HepG2 (cell line): ENCODE measurements around the gene CTU2. TPM values are rescaled to one million over a fixed set of nuclear protein-coding genes. Genes with fewer than 3 reads are reported as not detected.

Experiments used
- IKZF4 ChIP-seq: sonication (generic); formaldehyde crosslinking; IDR thresholded peaks from 2 replicates; pipeline ENCODE4 v1.5.1; 2020; ENCODE audit warnings: borderline replicate concordance, mild to moderate bottlenecking, low read depth, missing genetic modification reagents; ENCODE audit errors: not compliant biosample characterization
- KLF13 ChIP-seq: sonication (generic); formaldehyde crosslinking; IDR thresholded peaks from 2 replicates; pipeline ENCODE4 v1.4.0; 2020; ENCODE audit warnings: mild to moderate bottlenecking, missing genetic modification reagents
- MTERF4 ChIP-seq: sonication (generic); formaldehyde crosslinking; IDR thresholded peaks from 2 replicates; pipeline ENCODE4 v1.8.0; 2023; ENCODE audit warnings: mild to moderate bottlenecking, missing genetic modification reagents
- PHF8 ChIP-seq: sonication (generic); formaldehyde crosslinking; IDR thresholded peaks from 2 replicates; pipeline ENCODE4 v1.5.0; 2020; ENCODE audit warnings: missing genetic modification reagents
- SRSF1 ChIP-seq: fragments of 200-400 bp; formaldehyde crosslinking; optimal IDR thresholded peaks from 2 replicates; pipeline ENCODE3; 2017; ENCODE audit warnings: mild to moderate bottlenecking, low read depth, low read length, moderate library complexity
- ZNF280B ChIP-seq: sonication (generic); formaldehyde crosslinking; IDR thresholded peaks from 2 replicates; pipeline ENCODE4 v1.5.0; 2020; ENCODE audit warnings: missing genetic modification reagents, mild to moderate bottlenecking, borderline replicate concordance
- ZNF496 ChIP-seq: sonication (generic); formaldehyde crosslinking; IDR thresholded peaks from 2 replicates; pipeline ENCODE4 v1.8.1; 2023; ENCODE audit warnings: mild to moderate bottlenecking, moderate library complexity, missing genetic modification reagents; ENCODE audit not compliant: insufficient replicate concordance
- ZNF501 ChIP-seq: sonication (generic); formaldehyde crosslinking; IDR thresholded peaks from 2 replicates; pipeline ENCODE4 v1.5.1; 2020; ENCODE audit warnings: mild to moderate bottlenecking, moderate library complexity, missing genetic modification reagents
- ZNF530 ChIP-seq: sonication (generic); formaldehyde crosslinking; IDR thresholded peaks from 2 replicates; pipeline ENCODE4 v1.5.0; 2020; ENCODE audit warnings: low read depth, mild to moderate bottlenecking, missing genetic modification reagents
- ZNF564 ChIP-seq: sonication (generic); formaldehyde crosslinking; IDR thresholded peaks from 2 replicates; pipeline ENCODE4 v1.8.1; 2023; ENCODE audit warnings: mild to moderate bottlenecking, missing genetic modification reagents
- ZNF644 ChIP-seq: IDR thresholded peaks from 2 replicates; pipeline ENCODE4 v1.6.1; 2016; ENCODE audit warnings: low read depth
- ZNF670 ChIP-seq: sonication (generic); formaldehyde crosslinking; IDR thresholded peaks from 2 replicates; pipeline ENCODE4 v1.8.0; 2022; ENCODE audit warnings: mild to moderate bottlenecking, missing genetic modification reagents, borderline replicate concordance
- ZNF746 ChIP-seq: sonication (generic); formaldehyde crosslinking; IDR thresholded peaks from 2 replicates; pipeline ENCODE4 v1.8.0; 2022; ENCODE audit warnings: mild to moderate bottlenecking, missing genetic modification reagents
- ZNF878 ChIP-seq: sonication (generic); formaldehyde crosslinking; IDR thresholded peaks from 2 replicates; pipeline ENCODE4 v1.8.1; 2023; ENCODE audit warnings: mild to moderate bottlenecking, missing genetic modification reagents, moderate library complexity
- polyA plus RNA-seq, 8 experiments: library from polyadenylated mRNA; depleted of rRNA in 3 of 8; stranded (reverse) in 7 of 8; unstranded in 1 of 8; fragments of >200 nt; fragmentation: Illumina TruSeq in 4 of 8; extraction: Trizol in 4 of 8; gene quantifications; 2 replicates each; pipeline versions ENCODE4 v1.2.1 to v1.2.3, GENCODE V29; 2011 to 2016; ENCODE audit warnings: low read depth in 4 of 8, missing spikeins in 1 of 8, mixed read lengths in 1 of 8; ENCODE audit not compliant: insufficient read depth in 1 of 8
- total RNA-seq, 5 experiments: library from RNA; depleted of rRNA; stranded (reverse); fragments of >200 nt; fragmentation: Illumina TruSeq; extraction: Trizol; gene quantifications; 2 replicates each; pipeline ENCODE4 v1.2.3, GENCODE V29; 2016; ENCODE audit warnings: low read depth in 1 of 5

Gene CTU2
- total and polyA plus RNA-seq, 2 of the 13 experiments (the other 11 are each of a cell fraction or from before 2014, with no cell fraction given): 13.3 to 21.9 TPM

GRCh38 chr16:88662222-88662842 lies 44.0 kb upstream of the CTU2 start (continued):
- TF ChIP-seq ZNF878 (peak; percentile 64; the same call in 1 of the 2 replicates), ZNF670 (CRISPR knock-in tag) (0 out of 2 replicates have a peak, but pooled peaks have one; percentile 11), PHF8 (CRISPR knock-in tag) (0 out of 2 replicates have a peak, but pooled peaks have one; percentile 15), MTERF4 (CRISPR knock-in tag) (peak; percentile 56; the same call in 1 of the 2 replicates), ZNF564 (CRISPR knock-in tag) (peak; percentile 35; the same call in 1 of the 2 replicates), ZNF530 (CRISPR knock-in tag) (0 out of 2 replicates have a peak, but pooled peaks have one; percentile 78), KLF13 (CRISPR knock-in tag) (0 out of 2 replicates have a peak, but pooled peaks have one; percentile 29), ZNF280B (CRISPR knock-in tag) (peak; percentile 58; the same call in 1 of the 2 replicates), SRSF1 (peak; percentile 13), ZNF644 (CRISPR knock-in tag) (no peak), ZNF501 (no peak), ZNF746 (CRISPR knock-in tag) (0 out of 2 replicates have a peak, but pooled peaks have one; percentile 34), IKZF4 (CRISPR knock-in tag) (no peak), ZNF496 (CRISPR knock-in tag) (no peak)
